Upper lobe of right lung (tissue), 1 donor: Measurements from ENCODE around the gene HEMGN. TPM values are rescaled to one million over a fixed set of nuclear protein-coding genes. Genes with fewer than 3 reads are reported as not detected.
"Not testable (repeated sequence)": the region's sequence is repeated elsewhere in the genome, so short reads cannot be mapped to it uniquely, and the experiment has no call there.

Source experiments
- ATAC-seq: fragments of 200-7000 bp; cut with Tn5 transposase; one replicate; pipeline ENCODE4 v1.9.1; 2020; ENCODE audit warnings: mild to moderate bottlenecking, moderate library complexity
- DNase-seq: peaks from one replicate; pipeline ENCODE4 v3.0.0-alpha.2; 2020
- H3K27ac ChIP-seq: fragments of 200-600 bp; one replicate; pipeline ENCODE4 v1.8.0; 2022
- H3K27me3 ChIP-seq: fragments of 200-600 bp; one replicate; pipeline ENCODE4 v1.8.0; 2022; ENCODE audit warnings: mild to moderate bottlenecking
- H3K36me3 ChIP-seq: fragments of 200-600 bp; one replicate; pipeline ENCODE4 v1.8.0; 2022
- H3K4me1 ChIP-seq: fragments of 200-600 bp; one replicate; pipeline ENCODE4 v1.8.0; 2022
- H3K4me3 ChIP-seq: fragments of 200-600 bp; one replicate; pipeline ENCODE4 v1.8.0; 2022; ENCODE audit warnings: mild to moderate bottlenecking
- H3K9me3 ChIP-seq: fragments of 200-600 bp; one replicate; pipeline ENCODE4 v1.8.0; 2022
- CTCF ChIP-seq: fragments of 200-600 bp; IDR thresholded peaks from one replicate; pipeline ENCODE4 v1.8.0; 2022; ENCODE audit warnings: antibody characterized with exemption
- intact Hi-C: fragments of 100-400 bp; cut with DNase I; formaldehyde crosslinking; loops from one replicate; pipeline ENCODE4 v1.11.0; 2022
- total RNA-seq: library from RNA; stranded (reverse); fragmentation: NEBNext Ultra II Directional; extraction: Animal tissue kit (Norgen Biotek cat#: 25700); gene quantifications from one replicate; pipeline ENCODE4 v1.2.1, GENCODE V29; 2021
- donor health status: DM: no; HTN: yes; CAD: no; lungs with severe emphysema.

Gene HEMGN
- total RNA-seq, 1 donor from 2014 or later, result not detected

- Histone ChIP-seq H3K9me3 (no peaks in the 10 kb centered on the region), H3K36me3 (no peaks in the 10 kb centered on the region), H3K4me1 (peaks cover 6% of the 10 kb centered on the region), H3K4me3 (no peak overlapping the region), H3K27ac (no peak overlapping the region), H3K27me3 (no peaks in the 10 kb centered on the region)
- no peak for TF ChIP-seq CTCF
- DNase-seq (no peak), ATAC-seq (no peak)
- intact Hi-C loops, result no loop called here
Measured at GRCh38 chr9:97979788-97980478, 42.0 kb upstream of the HEMGN start.

- Histone ChIP-seq H3K27me3 (no peaks in the 10 kb centered on the region), H3K27ac (no peak overlapping the region), H3K36me3 (no peaks in the 10 kb centered on the region), H3K9me3 (no peaks in the 10 kb centered on the region), H3K4me1 (peaks cover 6% of the 10 kb centered on the region), H3K4me3 (no peak overlapping the region)
- no peak for DNase-seq
- TF ChIP-seq CTCF, result no peak
- intact Hi-C loops, result no loop called here
- no peak for ATAC-seq
Measured at GRCh38 chr9:97978371-97979130, 40.6 kb upstream of the HEMGN start.

GRCh38 chr9:97976633-97977032 lies 38.7 kb upstream of the HEMGN start:
- H3K27ac ChIP-seq, H3K4me1 ChIP-seq, H3K4me3 ChIP-seq, H3K9me3 ChIP-seq, intact Hi-C loops, H3K36me3 ChIP-seq, DNase-seq, H3K27me3 ChIP-seq, ATAC-seq: not testable (repeated sequence)

DNA sequence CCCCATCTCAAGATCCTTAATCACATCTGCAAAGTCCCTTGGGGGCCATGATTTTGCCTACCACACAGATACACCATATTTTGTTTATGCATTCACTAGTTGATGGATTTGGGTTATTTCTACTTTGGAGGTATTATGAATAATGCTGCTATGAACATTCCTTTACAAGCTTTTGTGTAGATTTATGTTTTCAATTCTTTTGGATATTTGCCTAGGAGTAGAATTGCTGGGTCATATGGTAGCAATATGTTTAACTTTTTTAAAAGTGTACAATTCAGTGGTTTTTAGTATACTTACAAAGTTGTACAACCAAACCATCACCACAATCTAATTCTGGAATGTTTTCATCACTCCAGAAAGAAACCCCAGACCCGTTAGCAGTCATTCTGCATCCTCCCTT lies 37.4 kb upstream of the HEMGN start:
- H3K9me3 ChIP-seq, result no peaks in the 10 kb centered on the region
- no peak for DNase-seq
- H3K4me1 ChIP-seq, result no peaks in the 10 kb centered on the region
- no peak for ATAC-seq
- H3K4me3 ChIP-seq, result no peak overlapping the region
- H3K36me3 ChIP-seq, result no peaks in the 10 kb centered on the region
- peaks cover 7% of the 10 kb centered on the region for H3K27me3 ChIP-seq
- H3K27ac ChIP-seq, result no peak overlapping the region
- intact Hi-C loops, result no loop called here
- no peak for TF ChIP-seq CTCF

- Histone ChIP-seq H3K27ac (no peak overlapping the region), H3K27me3 (peaks cover 12% of the 10 kb centered on the region), H3K4me3 (no peak overlapping the region), H3K4me1 (no peaks in the 10 kb centered on the region), H3K36me3 (no peaks in the 10 kb centered on the region), H3K9me3 (no peaks in the 10 kb centered on the region)
- intact Hi-C loops, result no loop called here
- TF ChIP-seq CTCF, result no peak
- ATAC-seq (no peak), DNase-seq (no peak)
Measured at GRCh38 chr9:97972753-97973152, 34.8 kb upstream of the HEMGN start.

GRCh38 chr9:97970165-97970564 lies 32.2 kb upstream of the HEMGN start:
- no peak for DNase-seq
- Histone ChIP-seq H3K27me3 (peaks cover 23% of the 10 kb centered on the region), H3K4me1 (no peaks in the 10 kb centered on the region), H3K4me3 (no peak overlapping the region), H3K27ac (no peak overlapping the region), H3K9me3 (no peaks in the 10 kb centered on the region), H3K36me3 (no peaks in the 10 kb centered on the region)
- TF ChIP-seq CTCF, result no peak
- ATAC-seq, result no peak
- intact Hi-C loops, result no loop called here
